Measurements from ENCODE around the gene NGDN. TPM values are rescaled to one million over a fixed set of nuclear protein-coding genes. Genes with fewer than 3 reads are reported as not detected.

Gene NGDN
- total and polyA plus RNA-seq, 2 of the 8 experiments (the other 6 are each of a cell fraction or from before 2014, with no cell fraction given) = 39.8 to 48.8 TPM

GRCh38 chr14:23447361-23448350 is 21.8 kb upstream of the NGDN start:
- H3K4me2 ChIP-seq (ENCODE audit: insufficient read depth in 1 of 2, low read depth in 2 of 2, low read length in 2 of 2) = no peak overlapping the region
- no peak overlapping the region for H4K8ac ChIP-seq (ENCODE audit: extremely low read depth, insufficient read depth, low read length)
- 95% methylated on average over 7 of the region's 7 CpGs; no CpG with 5 or more reads in 1 of the 2 experiments for WGBS, 2 experiments (ENCODE audit: extremely low coverage in 1 of 2, insufficient coverage in 1 of 2, insufficient read length in 1 of 2, insufficient replicate concordance in 2 of 2, low coverage in 1 of 2, low lambda C conversion rate in 2 of 2, missing lambda C conversion rate in 1 of 2)
- H3K4me3 ChIP-seq (ENCODE audit: extremely low read depth in 1 of 4, insufficient read depth in 2 of 4, low read depth in 3 of 4, low read length in 4 of 4) = no peak overlapping the region
- H2AFZ ChIP-seq (ENCODE audit: low read length) = no peak overlapping the region
- H3K9me3 ChIP-seq (ENCODE audit: insufficient read depth in 2 of 2, low read depth in 1 of 2, low read length in 1 of 2) = no peaks in the 10 kb centered on the region; a peak in 1 of 4 replicates
- ChIA-PET CTCF (ENCODE audit: partially characterized antibody) (interaction anchor here (0.6 to 2.7 kb wide), 8 partner anchors 10 to 110 kb away, joined by 3 to 21 read pairs (median 6); partner anchors contain the start of gene MYH7), POLR2A (ENCODE audit: partially characterized antibody) (interaction anchor here (0.8 to 1.3 kb wide), 2 partner anchors 10 to 94 kb away, joined by 3 to 4 read pairs; no protein-coding TSS in a partner anchor)
- H3K27ac ChIP-seq (ENCODE audit: low read depth, low read length) = no peak overlapping the region
- H2BK120ac ChIP-seq (replicated peaks; ENCODE audit: low read depth, low read length) = no peak overlapping the region
- H2BK5ac ChIP-seq (ENCODE audit: low read depth, low read length) = no peak overlapping the region
- no peak overlapping the region for H2BK20ac ChIP-seq (ENCODE audit: low read length)
- H2BK15ac ChIP-seq (ENCODE audit: low read length) = 0 out of 2 replicates have a peak overlapping the region, but pooled peaks have one; percentile 12
- H3K23me2 ChIP-seq (ENCODE audit: low read depth, low read length) = no peaks in the 10 kb centered on the region; the same call in none of the 2 replicates
- FAIRE-seq (no peak), DNase-seq (ENCODE audit: low read depth in 1 of 2, low spot score in 2 of 2) (peak in 1 of 2 experiments; percentile 11)
- no peaks in the 10 kb centered on the region for H4K20me1 ChIP-seq (replicated peaks in 1 of 2; ENCODE audit: control insufficient read depth in 1 of 2, insufficient read depth in 2 of 2, low read length in 2 of 2)
- no peaks in the 10 kb centered on the region for H3K79me1 ChIP-seq (ENCODE audit: low read depth, low read length)
- no peaks in the 10 kb centered on the region; a peak in 1 of 7 replicates for H3K27me3 ChIP-seq (replicated peaks in 1 of 4; ENCODE audit: control insufficient read depth in 3 of 4, extremely low read depth in 1 of 4, insufficient read depth in 3 of 4, low read length in 3 of 4)
- no peak overlapping the region for H3K14ac ChIP-seq (ENCODE audit: insufficient read length)
- H3K4ac ChIP-seq (replicated peaks; ENCODE audit: insufficient read length, low read depth, low read length) = no peak overlapping the region
- no peaks in the 10 kb centered on the region for H3K79me2 ChIP-seq (ENCODE audit: control insufficient read depth in 1 of 2, insufficient read depth in 2 of 2, low read length in 2 of 2)
- no peak overlapping the region for H3K56ac ChIP-seq (replicated peaks; ENCODE audit: insufficient read length, low read depth, low read length)
- H3K9ac ChIP-seq (replicated peaks in 1 of 4; ENCODE audit: extremely low read depth in 1 of 4, low read depth in 3 of 4, low read length in 3 of 4) = no peak overlapping the region
- no peak overlapping the region for H2AK5ac ChIP-seq (ENCODE audit: low read depth, low read length)
- H2BK12ac ChIP-seq (ENCODE audit: low read depth, low read length) = no peak overlapping the region
- H4K91ac ChIP-seq (replicated peaks; ENCODE audit: insufficient read length, low read length) = no peak overlapping the region
- no peak overlapping the region for H3K23ac ChIP-seq (ENCODE audit: insufficient read length)
- H3K36me3 ChIP-seq (ENCODE audit: control insufficient read depth in 2 of 4, insufficient read depth in 4 of 4, low read length in 3 of 4) = no peaks in the 10 kb centered on the region
- H3K4me1 ChIP-seq (replicated peaks in 1 of 4; ENCODE audit: control insufficient read depth in 3 of 4, insufficient read depth in 4 of 4, low read length in 3 of 4) = peaks cover 2 to 10% (median 6%) of the 10 kb centered on the region in 4 experiments
- H4K5ac ChIP-seq (ENCODE audit: insufficient read length, low read depth, low read length) = no peak overlapping the region
- TF ChIP-seq CTCF (IDR thresholded peaks at IDR 0.05; ENCODE audit: control extremely low read depth in 1 of 3, insufficient read depth in 1 of 3, low read depth in 1 of 3, low read length in 3 of 3) (no peak), TAF7 (optimal IDR thresholded peaks at IDR 0.05; ENCODE audit: borderline replicate concordance, low read depth, low read length) (no peak), CHD2 (IDR thresholded peaks at IDR 0.05; ENCODE audit: low read length) (no peak), JUND (IDR thresholded peaks at IDR 0.05; ENCODE audit: low read length) (no peak), CEBPB (IDR thresholded peaks at IDR 0.05; ENCODE audit: low read depth, low read length) (no peak)
- H3K18ac ChIP-seq (ENCODE audit: extremely low read depth, low read length) = no peak overlapping the region
